HepG2 (cell line): ENCODE results near the gene THRSP. TPM values are rescaled to one million over a fixed set of nuclear protein-coding genes. Genes with fewer than 3 reads are reported as not detected.

Source experiments
- ARID3A ChIP-seq: IDR thresholded peaks from 2 replicates; pipeline ENCODE4 v1.6.1; 2012; ENCODE audit warnings: low read depth, low read length, improper control_type of control experiment
- DPF2 ChIP-seq: sonication (generic); formaldehyde crosslinking; IDR thresholded peaks from 2 replicates; pipeline ENCODE4 v1.4.0; 2020; ENCODE audit warnings: mild to moderate bottlenecking, low read depth, missing genetic modification reagents, borderline replicate concordance
- GABPB1 ChIP-seq: IDR thresholded peaks from 2 replicates; pipeline ENCODE4 v1.6.1; 2016; ENCODE audit warnings: mild to moderate bottlenecking, missing genetic modification reagents, moderate library complexity, missing compliant biosample characterization
- GTF3A ChIP-seq: sonication (generic); formaldehyde crosslinking; conservative IDR thresholded peaks from 2 replicates; pipeline ENCODE4 v1.4.0; 2020; ENCODE audit warnings: mild to moderate bottlenecking, missing genetic modification reagents
- POLR2AphosphoS2 ChIP-seq: IDR thresholded peaks from 2 replicates; pipeline ENCODE4 v1.6.1; 2011; ENCODE audit warnings: low read depth, low read length, improper control_type of control experiment
- POLR2AphosphoS5 ChIP-seq: IDR thresholded peaks from 2 replicates; pipeline ENCODE4 v1.6.1; 2012; ENCODE audit warnings: low read depth, low read length
- RCOR2 ChIP-seq: IDR thresholded peaks from 2 replicates; pipeline ENCODE4 v1.6.1; 2016; ENCODE audit warnings: missing biosample characterization, missing genetic modification reagents
- SCMH1 ChIP-seq: sonication (generic); formaldehyde crosslinking; IDR thresholded peaks from 2 replicates; pipeline ENCODE4 v1.9.0; 2021; ENCODE audit warnings: missing genetic modification reagents, mild to moderate bottlenecking, borderline replicate concordance
- ZNF12 ChIP-seq: sonication (generic); formaldehyde crosslinking; IDR thresholded peaks from 2 replicates; pipeline ENCODE4 v1.5.0; 2020; ENCODE audit warnings: missing genetic modification reagents
- ZNF24 ChIP-seq: fragments of 450-650 bp; IDR thresholded peaks from 2 replicates; pipeline ENCODE4 v1.6.1; 2017; ENCODE audit warnings: antibody characterized with exemption, mild to moderate bottlenecking
- ZNF331 ChIP-seq: sonication (generic); formaldehyde crosslinking; IDR thresholded peaks from 2 replicates; pipeline ENCODE4 v1.4.0; 2020; ENCODE audit warnings: missing genetic modification reagents
- ZNF337 ChIP-seq: sonication (generic); formaldehyde crosslinking; IDR thresholded peaks from 2 replicates; pipeline ENCODE4 v1.5.1; 2020; ENCODE audit warnings: missing genetic modification reagents, low read depth, mild to moderate bottlenecking, borderline replicate concordance
- ZNF468 ChIP-seq: sonication (generic); formaldehyde crosslinking; IDR thresholded peaks from 2 replicates; pipeline ENCODE4 v1.8.0; 2022; ENCODE audit warnings: mild to moderate bottlenecking, moderate library complexity, missing genetic modification reagents
- ZNF496 ChIP-seq: sonication (generic); formaldehyde crosslinking; IDR thresholded peaks from 2 replicates; pipeline ENCODE4 v1.8.1; 2023; ENCODE audit warnings: mild to moderate bottlenecking, moderate library complexity, missing genetic modification reagents; ENCODE audit not compliant: insufficient replicate concordance
- ZNF547 ChIP-seq: sonication (generic); formaldehyde crosslinking; IDR thresholded peaks from 2 replicates; pipeline ENCODE4 v1.5.1; 2020; ENCODE audit warnings: mild to moderate bottlenecking, missing genetic modification reagents
- ZNF564 ChIP-seq: sonication (generic); formaldehyde crosslinking; IDR thresholded peaks from 2 replicates; pipeline ENCODE4 v1.8.1; 2023; ENCODE audit warnings: mild to moderate bottlenecking, missing genetic modification reagents
- ZNF737 ChIP-seq: sonication (generic); formaldehyde crosslinking; IDR thresholded peaks from 2 replicates; pipeline ENCODE4 v1.5.0; 2020; ENCODE audit warnings: missing genetic modification reagents, mild to moderate bottlenecking, borderline replicate concordance
- ZNF781 ChIP-seq: sonication (generic); formaldehyde crosslinking; IDR thresholded peaks from 2 replicates; pipeline ENCODE4 v1.5.1; 2020; ENCODE audit warnings: borderline replicate concordance, mild to moderate bottlenecking, missing genetic modification reagents; ENCODE audit errors: not compliant biosample characterization
- ZSCAN29 ChIP-seq: sonication (generic); formaldehyde crosslinking; conservative IDR thresholded peaks from 2 replicates; pipeline ENCODE4 v1.4.0; 2020; ENCODE audit warnings: mild to moderate bottlenecking, missing genetic modification reagents
- polyA plus RNA-seq, 8 experiments: library from polyadenylated mRNA; depleted of rRNA in 3 of 8; stranded (reverse) in 7 of 8; unstranded in 1 of 8; fragments of >200 nt; fragmentation: Illumina TruSeq in 4 of 8; extraction: Trizol in 4 of 8; gene quantifications; 2 replicates each; pipeline versions ENCODE4 v1.2.1 to v1.2.3, GENCODE V29; 2011 to 2016; ENCODE audit warnings: low read depth in 4 of 8, missing spikeins in 1 of 8, mixed read lengths in 1 of 8; ENCODE audit not compliant: insufficient read depth in 1 of 8
- total RNA-seq, 5 experiments: library from RNA; depleted of rRNA; stranded (reverse); fragments of >200 nt; fragmentation: Illumina TruSeq; extraction: Trizol; gene quantifications; 2 replicates each; pipeline ENCODE4 v1.2.3, GENCODE V29; 2016; ENCODE audit warnings: low read depth in 1 of 5
- TF ChIP-seq, protein P1 (sequence below): sonication (generic); formaldehyde crosslinking; IDR thresholded peaks from 2 replicates; pipeline ENCODE4 v1.8.1; 2023; ENCODE audit warnings: mild to moderate bottlenecking, moderate library complexity, missing genetic modification reagents
- TF ChIP-seq, protein P2 (sequence below): sonication (generic); formaldehyde crosslinking; IDR thresholded peaks from 2 replicates; pipeline ENCODE4 v1.4.0; 2020; ENCODE audit warnings: missing genetic modification reagents, borderline replicate concordance

Gene THRSP
- total and polyA plus RNA-seq, 2 of the 13 experiments (the other 11 are each of a cell fraction or from before 2014, with no cell fraction given): 0.13 to 0.58 TPM

GRCh38 chr11:78045851-78046485 is 17.7 kb upstream of the THRSP start (continued):
- TF ChIP-seq GABPB1 (peak; percentile 77; the same call in 1 of the 2 replicates), POLR2AphosphoS2 (no peak), ZNF24 (no peak), ZNF781 (CRISPR knock-in tag) (peak; percentile 77), ZSCAN29 (CRISPR knock-in tag) (peak; percentile 89), ZNF496 (CRISPR knock-in tag) (no peak), GTF3A (CRISPR knock-in tag) (peak; percentile 76; the same call in 1 of the 2 replicates), ZNF12 (0 out of 2 replicates have a peak, but pooled peaks have one; percentile 60), SCMH1 (no peak), ZNF331 (CRISPR knock-in tag) (peak; percentile 30; the same call in 1 of the 2 replicates), ZNF737 (CRISPR knock-in tag) (0 out of 2 replicates have a peak, but pooled peaks have one; percentile 24), POLR2AphosphoS5 (no peak), ZNF564 (0 out of 2 replicates have a peak, but pooled peaks have one; percentile 43), ZNF468 (no peak), RCOR2 (peak; percentile 52; the same call in 1 of the 2 replicates), ZNF547 (CRISPR knock-in tag) (0 out of 2 replicates have a peak, but pooled peaks have one; percentile 57), ZNF337 (peak; percentile 80; the same call in 1 of the 2 replicates), ARID3A (0 out of 2 replicates have a peak, but pooled peaks have one; percentile 25), DPF2 (CRISPR knock-in tag) (peak; percentile 55; the same call in 1 of the 2 replicates)
- TF ChIP-seq, protein P1, sequence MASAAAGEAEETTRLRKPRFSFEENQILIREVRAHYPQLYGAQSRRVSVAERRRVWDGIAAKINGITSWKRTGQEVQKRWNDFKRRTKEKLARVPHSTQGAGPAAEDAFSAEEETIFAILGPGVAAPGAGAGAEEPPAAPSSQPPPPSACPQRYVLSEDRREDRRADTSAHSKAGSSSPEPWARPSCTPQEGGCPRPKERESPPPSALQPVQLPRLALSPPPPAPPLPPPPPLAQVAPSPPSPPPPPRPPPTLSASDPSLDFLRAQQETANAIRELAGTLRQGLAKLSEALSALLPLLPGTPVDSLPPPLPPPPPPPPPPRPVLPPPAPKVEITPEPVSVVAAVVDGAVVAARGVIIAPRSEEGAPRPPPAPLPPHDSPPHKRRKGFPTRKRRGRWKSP: peak; percentile 83
- TF ChIP-seq, protein P2, sequence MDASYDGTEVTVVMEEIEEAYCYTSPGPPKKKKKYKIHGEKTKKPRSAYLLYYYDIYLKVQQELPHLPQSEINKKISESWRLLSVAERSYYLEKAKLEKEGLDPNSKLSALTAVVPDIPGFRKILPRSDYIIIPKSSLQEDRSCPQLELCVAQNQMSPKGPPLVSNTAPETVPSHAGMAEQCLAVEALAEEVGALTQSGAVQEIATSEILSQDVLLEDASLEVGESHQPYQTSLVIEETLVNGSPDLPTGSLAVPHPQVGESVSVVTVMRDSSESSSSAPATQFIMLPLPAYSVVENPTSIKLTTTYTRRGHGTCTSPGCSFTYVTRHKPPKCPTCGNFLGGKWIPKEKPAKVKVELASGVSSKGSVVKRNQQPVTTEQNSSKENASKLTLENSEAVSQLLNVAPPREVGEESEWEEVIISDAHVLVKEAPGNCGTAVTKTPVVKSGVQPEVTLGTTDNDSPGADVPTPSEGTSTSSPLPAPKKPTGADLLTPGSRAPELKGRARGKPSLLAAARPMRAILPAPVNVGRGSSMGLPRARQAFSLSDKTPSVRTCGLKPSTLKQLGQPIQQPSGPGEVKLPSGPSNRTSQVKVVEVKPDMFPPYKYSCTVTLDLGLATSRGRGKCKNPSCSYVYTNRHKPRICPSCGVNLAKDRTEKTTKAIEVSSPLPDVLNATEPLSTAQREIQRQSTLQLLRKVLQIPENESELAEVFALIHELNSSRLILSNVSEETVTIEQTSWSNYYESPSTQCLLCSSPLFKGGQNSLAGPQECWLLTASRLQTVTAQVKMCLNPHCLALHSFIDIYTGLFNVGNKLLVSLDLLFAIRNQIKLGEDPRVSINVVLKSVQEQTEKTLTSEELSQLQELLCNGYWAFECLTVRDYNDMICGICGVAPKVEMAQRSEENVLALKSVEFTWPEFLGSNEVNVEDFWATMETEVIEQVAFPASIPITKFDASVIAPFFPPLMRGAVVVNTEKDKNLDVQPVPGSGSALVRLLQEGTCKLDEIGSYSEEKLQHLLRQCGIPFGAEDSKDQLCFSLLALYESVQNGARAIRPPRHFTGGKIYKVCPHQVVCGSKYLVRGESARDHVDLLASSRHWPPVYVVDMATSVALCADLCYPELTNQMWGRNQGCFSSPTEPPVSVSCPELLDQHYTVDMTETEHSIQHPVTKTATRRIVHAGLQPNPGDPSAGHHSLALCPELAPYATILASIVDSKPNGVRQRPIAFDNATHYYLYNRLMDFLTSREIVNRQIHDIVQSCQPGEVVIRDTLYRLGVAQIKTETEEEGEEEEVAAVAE (CRISPR knock-in tag): 0 out of 2 replicates have a peak, but pooled peaks have one; percentile 25
